NCI-H446 (cell line): ENCODE measurements around the gene AK4.

Experiments
- DNase-seq, 2 experiments: peaks; one replicate each; lab custom pipeline; 2025; lab: John Stamatoyannopoulos, UW

AK4 gene

GRCh38 chr1:65250826-65251225 lies 102.8 kb downstream of the AK4 start:
- DNase-seq, result no peak

- DNase-seq, result peak in 1 of 2 experiments; percentile 45
Observed at GRCh38 chr1:65253800-65254319, 105.9 kb downstream of the AK4 start.

DNA sequence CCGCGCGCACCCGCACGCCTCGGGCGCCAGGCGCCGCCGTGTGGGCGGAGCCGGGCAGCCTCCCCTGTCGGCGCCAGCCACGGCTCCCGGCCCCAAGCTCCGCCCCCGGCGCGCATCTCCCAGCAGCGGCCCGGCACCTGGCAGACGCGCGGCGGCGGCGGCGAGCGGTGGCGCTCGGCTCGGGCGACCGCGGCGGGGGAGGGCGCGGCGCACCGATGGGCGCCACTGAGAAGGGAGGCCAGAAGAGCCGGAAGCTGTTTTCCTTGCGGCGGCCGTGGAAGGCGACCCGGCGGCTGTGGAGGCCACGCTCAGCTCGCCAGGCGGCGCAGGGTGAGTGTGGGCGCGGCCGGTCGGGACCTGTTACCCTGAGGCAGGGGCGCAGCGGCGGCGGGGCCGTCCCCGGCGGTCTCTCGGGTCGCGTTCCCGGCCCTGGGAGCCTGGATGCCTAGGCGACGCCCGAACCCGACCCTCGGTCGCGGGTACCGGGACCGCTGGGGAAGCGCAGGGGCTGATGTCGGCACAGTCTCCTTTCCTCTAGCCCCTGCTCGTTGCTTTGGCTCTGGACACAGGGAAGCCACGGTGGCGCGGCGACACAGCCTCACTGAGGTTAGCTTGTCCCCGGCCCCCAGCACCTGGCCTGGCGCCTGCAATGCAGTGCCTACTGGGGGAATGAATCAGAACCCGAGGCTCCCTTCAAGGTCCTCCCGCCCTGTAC lies 106.5 kb downstream of the AK4 start:
- peak; percentile 30 to 91 for DNase-seq

DNA sequence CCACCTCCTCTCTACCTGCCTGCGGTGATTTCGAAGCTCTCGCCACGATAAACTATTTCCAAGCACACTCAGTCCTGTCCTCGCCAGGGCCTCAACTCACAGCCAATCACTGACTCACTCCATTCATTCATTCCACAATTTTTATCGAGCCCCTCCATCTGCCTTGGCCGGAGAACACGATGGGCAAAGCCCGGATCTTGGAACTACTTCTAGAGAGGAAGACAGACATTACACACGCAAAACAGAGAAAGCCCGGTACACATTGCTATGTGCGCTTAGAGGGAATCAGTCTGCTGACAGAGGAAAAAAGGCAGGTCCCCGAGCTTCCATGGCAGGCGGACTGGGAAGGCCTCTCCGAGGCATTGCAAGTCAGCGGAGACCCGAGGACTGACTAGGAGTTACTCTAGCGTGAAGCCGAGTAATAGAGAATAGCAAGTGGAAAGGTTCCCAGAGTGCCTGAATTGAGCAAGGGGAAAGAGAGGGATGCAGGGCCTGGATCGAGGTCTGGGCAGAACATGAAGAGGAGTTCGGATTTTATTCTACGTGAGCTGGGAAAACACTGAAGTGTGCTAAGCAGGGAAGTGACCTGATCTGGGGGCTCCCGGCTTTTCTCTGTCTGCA lies 107.1 kb downstream of the AK4 start:
- DNase-seq, result no peak

DNA sequence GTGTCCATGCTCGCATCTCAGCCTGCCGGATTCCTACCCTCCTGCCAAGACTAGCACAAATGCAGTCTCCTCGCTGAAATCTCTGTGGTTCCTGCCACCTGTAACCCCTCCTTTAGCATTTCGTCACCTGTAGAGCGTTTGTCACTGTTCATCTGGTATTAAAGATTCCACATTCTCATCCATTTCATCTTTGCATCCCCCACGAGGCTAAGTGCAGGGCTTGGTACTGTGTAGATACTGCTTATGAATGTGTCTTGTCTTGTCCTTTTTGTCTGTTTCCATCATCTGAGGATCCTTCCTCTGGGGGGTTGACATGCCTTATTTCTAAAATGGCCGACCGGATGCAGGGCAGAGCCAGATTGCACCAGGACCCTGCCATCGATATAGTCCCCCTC lies 107.7 kb downstream of the AK4 start:
- peak in 1 of 2 experiments; percentile 15 for DNase-seq

GRCh38 chr1:65256860-65257708 lies 109.1 kb downstream of the AK4 start:
- DNase-seq, result no peak

GRCh38 chr1:65258106-65258505 lies 110.1 kb downstream of the AK4 start:
- no peak for DNase-seq

- DNase-seq, result no peak
Observed at GRCh38 chr1:65259816-65260215, 111.8 kb downstream of the AK4 start.

- peak in 1 of 2 experiments; percentile 12 for DNase-seq
Observed at GRCh38 chr1:65260851-65261473, 113.0 kb downstream of the AK4 start.

DNA sequence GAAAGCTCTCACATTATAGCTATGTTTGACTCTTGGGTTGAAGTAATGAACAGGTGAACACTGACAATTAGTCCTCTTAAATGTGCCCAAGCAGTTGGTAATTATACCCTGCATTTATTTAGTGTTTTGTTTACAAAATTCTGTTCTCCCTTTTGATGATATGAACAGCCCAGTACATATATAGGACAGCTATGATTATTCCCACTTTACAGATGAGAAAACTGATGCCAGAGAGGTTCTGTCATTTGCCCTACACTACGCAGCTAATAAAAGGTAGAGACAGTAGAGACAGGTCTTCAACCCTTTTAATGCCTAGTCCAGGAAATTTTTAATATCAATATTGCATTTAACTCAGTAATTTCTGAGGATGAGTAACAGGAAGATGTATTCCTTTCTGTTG lies 115.3 kb downstream of the AK4 start:
- no peak for DNase-seq

GRCh38 chr1:65264197-65264929 lies 116.4 kb downstream of the AK4 start:
- DNase-seq, result peak; percentile 83 to 86

GRCh38 chr1:65265296-65265650 lies 117.3 kb downstream of the AK4 start:
- no peak for DNase-seq

GRCh38 chr1:65265651-65266351 lies 117.8 kb downstream of the AK4 start:
- DNase-seq, result peak; percentile 74 to 84

GRCh38 chr1:65266476-65266875 lies 118.5 kb downstream of the AK4 start:
- DNase-seq, result no peak

- no peak for DNase-seq
Observed at GRCh38 chr1:65267271-65267670, 119.3 kb downstream of the AK4 start.

- DNase-seq, result no peak
Observed at GRCh38 chr1:65267683-65268082, 119.7 kb downstream of the AK4 start.

DNA sequence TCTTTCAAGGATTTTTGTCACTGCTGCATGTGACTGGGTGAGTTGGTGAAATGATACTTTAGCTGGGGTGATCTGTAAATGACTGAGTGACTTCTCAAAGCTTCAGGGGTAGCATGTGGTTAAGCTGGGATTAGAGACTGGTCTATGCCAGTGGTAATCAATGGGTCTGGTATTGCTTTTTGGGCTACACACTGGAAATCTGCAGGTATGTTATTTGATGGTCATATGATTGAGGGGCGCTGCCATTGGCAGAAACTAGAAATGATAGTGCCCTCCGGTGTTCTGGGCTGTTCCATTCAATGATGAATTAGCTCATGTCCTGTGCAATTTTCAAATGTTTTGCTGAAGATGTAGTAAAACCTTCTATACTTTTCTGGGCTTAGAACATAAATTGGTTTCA lies 121.6 kb downstream of the AK4 start:
- DNase-seq, result no peak

GRCh38 chr1:65276197-65276939 lies 128.4 kb downstream of the AK4 start:
- no peak for DNase-seq

GRCh38 chr1:65277605-65278347 lies 129.8 kb downstream of the AK4 start:
- DNase-seq, result no peak
